Right lobe of liver (tissue), 4 donors: ENCODE measurements around the gene HOXA3.

Experiments
- POLR2A ChIP-seq: fragments of 450-650 bp; IDR thresholded peaks from one replicate; pipeline ENCODE4 v1.6.1; 2017; ENCODE audit warnings: antibody characterized with exemption, mild to moderate bottlenecking
- TF ChIP-seq, protein P1 (sequence below), 4 donors: fragments of 200-600 bp in 3 of 4; fragments of 450-650 bp in 1 of 4; IDR thresholded peaks; one replicate each; pipeline versions ENCODE4 v1.5.1 to v1.8.0; 2016 to 2022; ENCODE audit warnings: antibody characterized with exemption in 4 of 4, mild to moderate bottlenecking in 2 of 4
- donor health status: DM: no; HTN: no; CAD: no.
- donor health status: DM: no; HTN: no; CAD: no.
- donor health status: DM: no; HTN: yes; CAD: no.

DNA sequence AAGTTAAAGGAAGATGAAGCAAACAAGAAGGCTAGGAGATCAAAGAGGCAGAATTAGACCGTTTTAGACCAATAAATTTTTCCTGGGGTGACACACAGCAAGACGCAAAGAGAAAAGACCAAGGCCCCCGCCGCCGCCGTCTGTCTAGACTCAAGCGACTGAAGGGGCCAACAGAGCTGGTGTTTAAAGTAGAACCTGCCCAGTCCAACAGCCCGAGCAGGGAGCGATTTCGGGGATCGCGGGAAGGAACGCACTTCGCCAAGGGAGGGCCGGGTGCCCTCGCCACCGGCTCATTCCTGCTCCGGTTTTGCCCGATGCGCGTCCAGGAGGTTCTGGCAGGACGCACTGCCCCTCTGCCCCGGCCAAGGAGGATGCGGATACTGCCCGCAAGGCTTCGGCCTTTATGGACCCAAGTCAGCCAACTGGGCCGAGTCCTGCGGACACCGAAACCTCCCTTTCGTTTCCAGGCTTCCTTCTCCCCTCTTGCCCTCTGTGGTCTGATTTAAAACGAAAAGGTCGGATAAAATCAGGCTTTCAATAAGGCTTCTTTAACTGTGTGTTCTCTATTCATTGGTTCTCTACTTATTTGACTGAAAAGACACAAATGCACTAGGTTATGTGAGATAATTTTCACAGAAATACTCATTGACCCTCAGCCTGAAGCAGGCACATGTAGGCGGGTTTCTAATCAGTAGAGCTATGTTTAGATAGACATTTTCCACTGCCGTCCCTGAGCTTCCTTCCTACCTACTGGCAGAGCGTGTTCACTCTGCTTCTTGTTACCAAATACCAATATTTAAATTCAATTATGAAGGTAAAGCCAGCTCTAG is 6.3 kb upstream of the HOXA3 start:
- TF ChIP-seq, protein P1, sequence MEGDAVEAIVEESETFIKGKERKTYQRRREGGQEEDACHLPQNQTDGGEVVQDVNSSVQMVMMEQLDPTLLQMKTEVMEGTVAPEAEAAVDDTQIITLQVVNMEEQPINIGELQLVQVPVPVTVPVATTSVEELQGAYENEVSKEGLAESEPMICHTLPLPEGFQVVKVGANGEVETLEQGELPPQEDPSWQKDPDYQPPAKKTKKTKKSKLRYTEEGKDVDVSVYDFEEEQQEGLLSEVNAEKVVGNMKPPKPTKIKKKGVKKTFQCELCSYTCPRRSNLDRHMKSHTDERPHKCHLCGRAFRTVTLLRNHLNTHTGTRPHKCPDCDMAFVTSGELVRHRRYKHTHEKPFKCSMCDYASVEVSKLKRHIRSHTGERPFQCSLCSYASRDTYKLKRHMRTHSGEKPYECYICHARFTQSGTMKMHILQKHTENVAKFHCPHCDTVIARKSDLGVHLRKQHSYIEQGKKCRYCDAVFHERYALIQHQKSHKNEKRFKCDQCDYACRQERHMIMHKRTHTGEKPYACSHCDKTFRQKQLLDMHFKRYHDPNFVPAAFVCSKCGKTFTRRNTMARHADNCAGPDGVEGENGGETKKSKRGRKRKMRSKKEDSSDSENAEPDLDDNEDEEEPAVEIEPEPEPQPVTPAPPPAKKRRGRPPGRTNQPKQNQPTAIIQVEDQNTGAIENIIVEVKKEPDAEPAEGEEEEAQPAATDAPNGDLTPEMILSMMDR (IDR thresholded peaks at IDR 0.05): no peak
- no peak for TF ChIP-seq POLR2A
